ENCODE results near the gene PARP6.

PARP6 gene

DNA sequence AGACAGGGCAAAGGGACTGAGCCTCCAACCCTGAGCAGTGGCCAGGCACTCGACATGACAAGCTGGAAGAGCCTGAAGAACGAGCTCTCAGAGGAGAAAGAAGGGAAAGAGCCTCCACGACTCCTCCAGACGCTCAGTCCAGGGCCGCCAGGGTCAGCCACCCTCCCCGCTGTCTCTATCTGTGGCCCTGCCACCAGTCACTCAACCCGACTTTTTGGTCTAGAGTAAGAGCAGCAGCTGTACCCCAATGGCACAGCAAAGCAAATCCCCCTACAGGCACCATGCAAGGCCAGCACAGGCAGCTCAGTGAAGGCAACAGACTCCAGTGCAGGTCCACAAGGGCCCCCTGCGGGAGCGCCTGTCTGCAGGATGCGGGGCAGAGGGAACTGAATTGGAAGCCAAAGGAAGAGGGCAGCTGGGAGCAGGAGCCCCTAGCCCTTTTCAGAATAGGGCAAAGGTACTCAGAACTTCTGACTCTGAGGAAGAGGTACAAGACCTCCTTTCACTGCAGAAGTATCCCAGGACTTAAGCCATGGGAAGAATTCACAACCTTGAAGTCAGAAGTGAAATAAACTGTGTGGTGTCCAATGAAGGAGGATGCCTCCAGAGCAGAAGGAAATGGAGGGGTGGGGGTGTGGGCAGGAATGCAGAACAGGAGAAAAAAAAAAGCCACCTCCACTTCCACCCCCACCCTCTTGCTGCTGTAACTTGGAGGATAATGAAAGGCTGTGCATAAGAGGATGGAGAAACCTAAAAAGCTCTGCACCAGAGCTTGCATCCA is 66.3 kb downstream of the PARP6 start:
- H3K4me1 ChIP-seq (ENCODE audit: low read depth, poor library complexity, severe bottlenecking) = peaks cover 58% of the 10 kb centered on the region
- peaks cover 5% of the 10 kb centered on the region; the same call in 1 of the 2 replicates for H3K79me2 ChIP-seq (ENCODE audit: insufficient read depth, low read depth)
- TF ChIP-seq, protein P1, sequence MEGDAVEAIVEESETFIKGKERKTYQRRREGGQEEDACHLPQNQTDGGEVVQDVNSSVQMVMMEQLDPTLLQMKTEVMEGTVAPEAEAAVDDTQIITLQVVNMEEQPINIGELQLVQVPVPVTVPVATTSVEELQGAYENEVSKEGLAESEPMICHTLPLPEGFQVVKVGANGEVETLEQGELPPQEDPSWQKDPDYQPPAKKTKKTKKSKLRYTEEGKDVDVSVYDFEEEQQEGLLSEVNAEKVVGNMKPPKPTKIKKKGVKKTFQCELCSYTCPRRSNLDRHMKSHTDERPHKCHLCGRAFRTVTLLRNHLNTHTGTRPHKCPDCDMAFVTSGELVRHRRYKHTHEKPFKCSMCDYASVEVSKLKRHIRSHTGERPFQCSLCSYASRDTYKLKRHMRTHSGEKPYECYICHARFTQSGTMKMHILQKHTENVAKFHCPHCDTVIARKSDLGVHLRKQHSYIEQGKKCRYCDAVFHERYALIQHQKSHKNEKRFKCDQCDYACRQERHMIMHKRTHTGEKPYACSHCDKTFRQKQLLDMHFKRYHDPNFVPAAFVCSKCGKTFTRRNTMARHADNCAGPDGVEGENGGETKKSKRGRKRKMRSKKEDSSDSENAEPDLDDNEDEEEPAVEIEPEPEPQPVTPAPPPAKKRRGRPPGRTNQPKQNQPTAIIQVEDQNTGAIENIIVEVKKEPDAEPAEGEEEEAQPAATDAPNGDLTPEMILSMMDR (conservative IDR thresholded peaks at IDR 0.05; ENCODE audit: low read depth, low read length) = no peak
- H3K4me3 ChIP-seq (IDR thresholded peaks at IDR 0.05; ENCODE audit: insufficient read depth, low read depth, low read length) = no peak overlapping the region
- no peak overlapping the region for H3K9ac ChIP-seq
- H3K36me3 ChIP-seq (ENCODE audit: insufficient read depth) = peaks cover 64% of the 10 kb centered on the region
- no peak overlapping the region for H3K4me2 ChIP-seq
- H4K20me1 ChIP-seq (ENCODE audit: insufficient read depth) = peaks cover 16% of the 10 kb centered on the region; the same call in 1 of the 2 replicates
- H3K27me3 ChIP-seq (ENCODE audit: insufficient read depth, low read depth) = no peaks in the 10 kb centered on the region
- H2AFZ ChIP-seq (ENCODE audit: low read depth) = no peak overlapping the region
- H3K27ac ChIP-seq = no peak overlapping the region; the same call in 1 of the 2 replicates

DNA sequence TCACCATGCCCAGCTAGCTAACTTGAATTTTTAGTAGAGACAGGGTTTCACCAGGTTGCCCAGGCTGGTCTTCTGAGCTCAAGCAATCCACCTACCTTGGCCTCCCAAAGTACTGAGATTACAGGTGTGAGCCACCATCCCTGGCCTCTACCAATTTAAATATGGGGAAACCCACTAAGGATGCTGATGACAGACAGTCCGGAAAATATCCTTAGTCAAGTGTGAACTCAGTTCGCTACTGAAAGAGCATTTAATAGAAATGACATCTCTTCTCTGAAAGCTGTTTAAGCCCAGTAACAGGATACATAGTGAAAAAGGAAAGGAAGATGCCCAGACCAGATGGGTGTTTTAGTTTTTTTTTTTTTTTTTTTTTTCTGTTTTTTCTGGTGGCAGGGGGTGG is 67.1 kb downstream of the PARP6 start:
- TF ChIP-seq, protein P1 (conservative IDR thresholded peaks at IDR 0.05; ENCODE audit: low read depth, low read length) = no peak
- Histone ChIP-seq H3K27me3 (ENCODE audit: insufficient read depth, low read depth) (no peaks in the 10 kb centered on the region), H4K20me1 (ENCODE audit: insufficient read depth) (0 out of 2 replicates have a peak, but pooled peaks cover 10% of the 10 kb centered on the region), H3K4me2 (no peak overlapping the region), H3K79me2 (ENCODE audit: insufficient read depth, low read depth) (no peaks in the 10 kb centered on the region; the same call in 1 of the 2 replicates), H3K9ac (no peak overlapping the region), H3K4me3 (IDR thresholded peaks at IDR 0.05; ENCODE audit: insufficient read depth, low read depth, low read length) (no peak overlapping the region), H2AFZ (ENCODE audit: low read depth) (no peak overlapping the region), H3K36me3 (ENCODE audit: insufficient read depth) (peaks cover 59% of the 10 kb centered on the region; the same call in 1 of the 2 replicates), H3K4me1 (ENCODE audit: low read depth, poor library complexity, severe bottlenecking) (peaks cover 62% of the 10 kb centered on the region), H3K27ac (no peak overlapping the region; the same call in 1 of the 2 replicates)

DNA sequence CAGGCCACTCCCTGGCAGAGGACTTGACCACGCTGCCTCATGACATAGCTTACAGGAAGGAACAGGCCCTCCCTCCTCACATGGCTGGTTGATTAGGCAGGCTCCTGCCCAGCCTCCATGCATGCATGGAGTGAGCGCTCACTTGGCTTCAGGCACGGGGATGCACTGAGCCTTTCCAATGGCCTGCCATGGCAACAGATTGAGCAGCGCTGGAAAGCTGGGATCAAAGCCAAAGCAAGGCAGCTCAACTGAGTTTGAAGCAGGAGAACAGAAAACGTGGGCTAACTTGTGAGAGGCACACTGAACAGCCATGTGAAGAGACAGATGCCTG is 68.9 kb downstream of the PARP6 start:
- Histone ChIP-seq H3K27ac (no peak overlapping the region; the same call in 1 of the 2 replicates), H3K27me3 (ENCODE audit: insufficient read depth, low read depth) (no peaks in the 10 kb centered on the region), H3K4me1 (ENCODE audit: low read depth, poor library complexity, severe bottlenecking) (peaks cover 56% of the 10 kb centered on the region), H3K4me2 (no peak overlapping the region; the same call in 1 of the 2 replicates), H3K4me3 (IDR thresholded peaks at IDR 0.05; ENCODE audit: insufficient read depth, low read depth, low read length) (no peak overlapping the region), H4K20me1 (ENCODE audit: insufficient read depth) (0 out of 2 replicates have a peak, but pooled peaks cover 10% of the 10 kb centered on the region), H3K79me2 (ENCODE audit: insufficient read depth, low read depth) (no peaks in the 10 kb centered on the region; the same call in 1 of the 2 replicates), H3K36me3 (ENCODE audit: insufficient read depth) (peaks cover 49% of the 10 kb centered on the region; the same call in 1 of the 2 replicates), H3K9ac (no peak overlapping the region), H2AFZ (ENCODE audit: low read depth) (no peak overlapping the region)
- TF ChIP-seq, protein P1 (conservative IDR thresholded peaks at IDR 0.05; ENCODE audit: low read depth, low read length) = no peak

DNA sequence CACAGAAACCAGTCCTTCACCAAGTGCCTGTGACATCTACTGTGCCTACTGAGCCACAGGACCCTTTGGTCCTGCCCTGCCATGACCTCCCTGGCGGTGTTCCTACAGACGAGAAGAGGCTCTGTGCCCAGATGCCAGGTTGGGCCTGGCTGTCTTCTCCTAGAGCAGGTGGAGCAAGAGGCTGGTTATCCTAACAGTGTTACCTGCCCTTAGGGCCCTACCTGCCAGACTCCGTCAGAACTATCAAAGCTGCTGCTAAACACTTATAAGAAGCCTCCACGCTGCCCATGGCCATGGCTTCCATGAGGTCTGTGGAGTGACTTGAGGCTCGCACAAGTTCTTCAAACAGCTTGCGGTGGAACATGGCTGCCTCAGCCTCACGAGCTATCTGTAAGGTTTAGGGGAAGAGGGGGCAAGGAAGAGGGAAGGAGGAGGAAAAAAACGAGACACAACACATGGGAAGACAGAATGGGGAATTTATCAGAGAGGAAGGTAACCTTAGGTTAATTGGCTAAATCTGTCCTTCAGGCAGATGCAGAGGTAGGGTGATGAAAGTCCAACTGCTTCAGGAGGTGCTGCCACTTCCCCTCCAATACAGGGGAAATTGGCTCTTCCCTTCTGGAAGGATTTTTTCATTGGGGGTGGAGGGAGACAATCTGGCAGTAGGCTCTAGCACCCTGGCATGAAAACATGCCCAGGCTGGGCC is 69.4 kb downstream of the PARP6 start:
- peaks cover 44% of the 10 kb centered on the region; the same call in 1 of the 2 replicates for H3K36me3 ChIP-seq (ENCODE audit: insufficient read depth)
- no peak overlapping the region for H2AFZ ChIP-seq (ENCODE audit: low read depth)
- no peaks in the 10 kb centered on the region for H3K27me3 ChIP-seq (ENCODE audit: insufficient read depth, low read depth)
- H3K4me2 ChIP-seq = no peak overlapping the region
- H3K4me3 ChIP-seq (IDR thresholded peaks at IDR 0.05; ENCODE audit: insufficient read depth, low read depth, low read length) = no peak overlapping the region
- TF ChIP-seq, protein P1 (conservative IDR thresholded peaks at IDR 0.05; ENCODE audit: low read depth, low read length) = no peak
- peaks cover 55% of the 10 kb centered on the region for H3K4me1 ChIP-seq (ENCODE audit: low read depth, poor library complexity, severe bottlenecking)
- H3K27ac ChIP-seq = peak overlapping the region; percentile 5; the same call in 1 of the 2 replicates
- no peaks in the 10 kb centered on the region; the same call in 1 of the 2 replicates for H3K79me2 ChIP-seq (ENCODE audit: insufficient read depth, low read depth)
- H4K20me1 ChIP-seq (ENCODE audit: insufficient read depth) = 0 out of 2 replicates have a peak, but pooled peaks cover 10% of the 10 kb centered on the region
- no peak overlapping the region for H3K9ac ChIP-seq
